Chondrocyte (in vitro differentiated cells): ENCODE results near the gene GLP2R. TPM values are rescaled to one million over a fixed set of nuclear protein-coding genes. Genes with fewer than 3 reads are reported as not detected.

Source experiments
- DNase-seq: peaks from one replicate; pipeline ENCODE4 v3.0.0; 2021; ENCODE audit warnings: mixed read lengths, low spot score
- H3K27ac Mint-ChIP-seq: one replicate; pipeline ENCODE4 v1.8.0; 2021; ENCODE audit warnings: mild to moderate bottlenecking, moderate library complexity, mixed read lengths; ENCODE audit not compliant: unreplicated experiment
- H3K27me3 Mint-ChIP-seq: 2 replicates; pipeline ENCODE4 v1.8.0; 2021; ENCODE audit warnings: low read depth, mixed read lengths
- H3K36me3 Mint-ChIP-seq: 2 replicates; pipeline ENCODE4 v1.8.0; 2021; ENCODE audit warnings: low read depth, mixed read lengths
- H3K4me1 Mint-ChIP-seq: 2 replicates; pipeline ENCODE4 v1.8.0; 2021; ENCODE audit warnings: low read depth, mild to moderate bottlenecking, mixed read lengths
- H3K4me3 Mint-ChIP-seq: one replicate; pipeline ENCODE4 v1.8.0; 2021; ENCODE audit warnings: mild to moderate bottlenecking, moderate library complexity, mixed read lengths; ENCODE audit not compliant: unreplicated experiment
- H3K9me3 Mint-ChIP-seq: 2 replicates; pipeline ENCODE4 v1.8.0; 2021; ENCODE audit warnings: low read depth, mixed read lengths
- total RNA-seq: library from RNA; stranded (reverse); gene quantifications from 3 replicates; pipeline ENCODE4 v1.2.1, GENCODE V29; 2021
- TF ChIP-seq, protein P1 (sequence below): fragments of 200-600 bp; sonication (generic); IDR thresholded peaks from 2 replicates; pipeline ENCODE4 v1.5.0; 2021; ENCODE audit warnings: antibody characterized with exemption, mild to moderate bottlenecking, moderate library complexity

The GLP2R gene
- total RNA-seq, 1 donor from 2014 or later = 2.2 TPM

DNA sequence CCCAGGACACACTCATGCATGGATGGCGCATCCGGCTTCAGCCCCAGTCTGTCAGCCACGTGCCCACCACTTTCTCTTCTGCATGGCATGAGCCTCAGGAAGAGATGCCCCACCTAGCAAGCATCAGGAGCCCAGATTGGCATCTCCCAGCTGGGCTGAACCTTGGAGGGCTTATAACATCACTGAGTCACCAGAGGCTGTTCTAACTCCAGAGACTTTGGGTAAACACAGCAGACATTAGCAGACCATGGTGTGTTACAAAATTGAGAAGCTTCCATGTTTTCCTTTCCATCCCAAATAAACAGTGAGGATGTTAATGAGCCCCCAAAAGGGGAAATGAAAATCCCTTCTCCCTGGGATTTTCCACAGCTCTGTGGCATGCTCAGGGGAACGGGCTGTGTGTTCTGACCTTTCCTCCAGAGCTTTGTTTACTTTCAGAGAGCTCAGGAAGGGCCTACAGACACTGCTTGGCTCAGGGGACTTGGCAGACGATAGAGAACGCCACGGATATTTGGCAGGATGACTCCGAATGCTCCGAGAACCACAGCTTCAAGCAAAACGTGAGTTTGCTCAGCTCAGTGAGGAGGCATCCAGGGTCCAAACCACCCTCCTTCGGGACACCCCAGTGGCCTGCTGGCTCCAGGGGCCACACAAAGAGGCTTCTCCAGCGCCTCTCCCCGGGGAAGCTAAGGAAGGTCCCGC is 16.5 kb downstream of the GLP2R start:
- DNase-seq = no peak
- H3K27me3 Mint-ChIP-seq = no peaks in the 10 kb centered on the region
- TF ChIP-seq, protein P1, sequence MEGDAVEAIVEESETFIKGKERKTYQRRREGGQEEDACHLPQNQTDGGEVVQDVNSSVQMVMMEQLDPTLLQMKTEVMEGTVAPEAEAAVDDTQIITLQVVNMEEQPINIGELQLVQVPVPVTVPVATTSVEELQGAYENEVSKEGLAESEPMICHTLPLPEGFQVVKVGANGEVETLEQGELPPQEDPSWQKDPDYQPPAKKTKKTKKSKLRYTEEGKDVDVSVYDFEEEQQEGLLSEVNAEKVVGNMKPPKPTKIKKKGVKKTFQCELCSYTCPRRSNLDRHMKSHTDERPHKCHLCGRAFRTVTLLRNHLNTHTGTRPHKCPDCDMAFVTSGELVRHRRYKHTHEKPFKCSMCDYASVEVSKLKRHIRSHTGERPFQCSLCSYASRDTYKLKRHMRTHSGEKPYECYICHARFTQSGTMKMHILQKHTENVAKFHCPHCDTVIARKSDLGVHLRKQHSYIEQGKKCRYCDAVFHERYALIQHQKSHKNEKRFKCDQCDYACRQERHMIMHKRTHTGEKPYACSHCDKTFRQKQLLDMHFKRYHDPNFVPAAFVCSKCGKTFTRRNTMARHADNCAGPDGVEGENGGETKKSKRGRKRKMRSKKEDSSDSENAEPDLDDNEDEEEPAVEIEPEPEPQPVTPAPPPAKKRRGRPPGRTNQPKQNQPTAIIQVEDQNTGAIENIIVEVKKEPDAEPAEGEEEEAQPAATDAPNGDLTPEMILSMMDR = peak; percentile 23
- H3K36me3 Mint-ChIP-seq = peaks cover 3% of the 10 kb centered on the region
- peak overlapping the region; percentile 17 for H3K4me3 Mint-ChIP-seq
- peaks cover 71% of the 10 kb centered on the region for H3K4me1 Mint-ChIP-seq
- H3K9me3 Mint-ChIP-seq = no peaks in the 10 kb centered on the region
- peak overlapping the region; percentile 92 for H3K27ac Mint-ChIP-seq

GRCh38 chr17:9843152-9844010 is 17.7 kb downstream of the GLP2R start:
- Mint-ChIP-seq H3K4me3 (peak overlapping the region; percentile 2), H3K4me1 (peaks cover 59% of the 10 kb centered on the region), H3K27ac (peak overlapping the region; percentile 92), H3K36me3 (peaks cover 3% of the 10 kb centered on the region), H3K9me3 (no peaks in the 10 kb centered on the region), H3K27me3 (no peaks in the 10 kb centered on the region)
- TF ChIP-seq, protein P1 = no peak
- DNase-seq = no peak

DNA sequence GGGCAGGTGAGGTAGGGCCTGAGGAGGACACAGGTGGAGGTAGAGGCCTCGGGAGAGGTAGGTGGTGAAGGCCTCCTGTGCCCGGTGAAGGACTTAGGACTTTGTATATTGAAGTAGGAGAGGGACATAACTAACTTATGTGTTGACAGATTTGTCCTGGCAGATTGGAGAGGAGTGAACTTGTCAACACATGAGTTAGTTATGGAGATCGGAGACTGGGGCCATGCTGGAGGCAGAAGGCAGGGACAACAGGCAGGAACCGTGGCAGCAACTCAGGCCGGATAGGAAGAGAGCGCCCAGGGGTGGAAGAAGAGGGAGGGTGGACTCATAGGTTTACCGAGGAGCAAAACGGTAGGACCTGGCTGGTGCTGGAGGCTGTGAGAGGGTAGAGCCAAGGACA is 18.4 kb downstream of the GLP2R start:
- peak overlapping the region; percentile 60 for H3K27ac Mint-ChIP-seq
- H3K4me1 Mint-ChIP-seq = peaks cover 51% of the 10 kb centered on the region
- H3K9me3 Mint-ChIP-seq = no peaks in the 10 kb centered on the region
- peaks cover 1% of the 10 kb centered on the region for H3K36me3 Mint-ChIP-seq
- H3K27me3 Mint-ChIP-seq = no peaks in the 10 kb centered on the region
- DNase-seq = no peak
- TF ChIP-seq, protein P1 = no peak
- no peak overlapping the region for H3K4me3 Mint-ChIP-seq

- no peaks in the 10 kb centered on the region for H3K9me3 Mint-ChIP-seq
- H3K36me3 Mint-ChIP-seq = peaks cover 1% of the 10 kb centered on the region
- peaks cover 42% of the 10 kb centered on the region for H3K4me1 Mint-ChIP-seq
- TF ChIP-seq, protein P1 = no peak
- DNase-seq = no peak
- no peak overlapping the region for H3K27ac Mint-ChIP-seq
- H3K4me3 Mint-ChIP-seq = no peak overlapping the region
- H3K27me3 Mint-ChIP-seq = no peaks in the 10 kb centered on the region
Observed at GRCh38 chr17:9845306-9845705, 19.6 kb downstream of the GLP2R start.

- H3K9me3 Mint-ChIP-seq = peaks cover 5% of the 10 kb centered on the region
- H3K27ac Mint-ChIP-seq = no peak overlapping the region
- TF ChIP-seq, protein P1 = no peak
- no peak overlapping the region for H3K4me3 Mint-ChIP-seq
- H3K36me3 Mint-ChIP-seq = peaks cover 3% of the 10 kb centered on the region
- no peaks in the 10 kb centered on the region for H3K27me3 Mint-ChIP-seq
- H3K4me1 Mint-ChIP-seq = peaks cover 5% of the 10 kb centered on the region
- DNase-seq = no peak
Observed at GRCh38 chr17:9850151-9850550, 24.4 kb downstream of the GLP2R start.
